GM19099 (cell line): Measurements from ENCODE around the gene TMED9.

Experiments
- POLR2A ChIP-seq: IDR thresholded peaks from 3 replicates; pipeline ENCODE4 v1.6.1; 2011; ENCODE audit warnings: low read depth; ENCODE audit not compliant: insufficient read length; ENCODE audit errors: extremely low read depth

TMED9 gene

DNA sequence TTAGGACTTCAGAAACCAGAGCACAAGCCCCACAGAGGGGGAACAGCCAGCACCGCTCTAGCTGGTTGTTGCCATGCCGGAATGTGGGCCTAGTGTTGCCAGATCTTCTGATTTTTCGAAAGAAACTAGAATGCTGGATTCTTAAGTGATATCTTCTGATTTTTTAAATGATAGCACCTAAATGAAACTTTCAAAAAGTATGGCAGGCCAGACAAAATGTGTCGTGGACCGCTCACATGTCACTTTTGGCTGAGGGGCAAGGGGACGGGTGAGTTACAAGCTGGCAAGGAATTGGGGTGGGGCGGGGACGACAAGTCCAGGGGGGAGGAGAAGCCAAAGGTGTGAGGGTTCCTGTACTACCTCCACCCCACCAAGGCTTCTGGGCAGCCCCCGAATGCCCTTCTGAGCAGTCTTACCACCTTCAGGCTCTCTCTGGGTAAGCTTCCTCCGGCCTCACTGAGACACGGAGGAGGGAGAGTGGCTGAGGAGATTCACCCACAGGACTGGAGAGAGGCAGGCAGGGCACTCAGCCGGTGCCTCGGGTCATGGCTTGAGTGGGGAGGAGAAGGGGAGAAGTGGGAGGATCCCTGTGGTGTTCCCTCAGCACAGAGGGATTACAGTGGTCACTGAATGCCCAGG, 18.2 kb downstream of the TMED9 start:
- TF ChIP-seq POLR2A, result no peak

DNA sequence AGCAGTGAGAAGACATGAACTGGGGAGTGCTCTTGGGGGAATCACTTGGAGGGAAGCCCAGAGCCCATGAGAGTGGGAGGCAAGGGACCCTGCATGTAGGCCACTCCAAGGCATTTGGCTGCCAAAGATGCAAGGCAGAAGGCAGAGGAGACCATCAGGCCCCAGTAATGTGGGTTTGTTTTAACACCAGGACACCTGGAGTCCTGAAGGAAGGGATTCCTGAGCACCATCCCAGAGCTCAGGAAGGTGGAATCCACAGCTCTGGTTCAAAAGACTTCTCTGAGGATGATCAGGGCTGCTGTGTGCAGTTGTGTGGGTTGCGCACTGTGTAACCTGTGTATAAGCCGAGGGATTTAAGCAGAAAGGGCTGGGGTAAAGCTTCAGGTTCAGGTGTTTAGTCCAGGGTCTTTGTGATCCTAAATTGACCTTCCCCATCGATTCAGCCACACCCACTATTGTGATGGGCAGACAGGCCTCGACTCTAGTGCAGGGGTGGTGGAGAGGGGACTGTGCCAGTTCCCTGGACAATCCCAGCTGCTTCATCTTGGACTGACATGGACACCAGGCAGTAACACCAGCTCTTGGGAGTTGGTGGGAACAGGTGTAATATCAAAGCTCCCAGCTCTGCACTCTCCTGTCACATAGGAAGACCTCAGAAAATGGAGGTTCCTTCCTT, 18.9 kb downstream of the TMED9 start:
- TF ChIP-seq POLR2A, result no peak

DNA sequence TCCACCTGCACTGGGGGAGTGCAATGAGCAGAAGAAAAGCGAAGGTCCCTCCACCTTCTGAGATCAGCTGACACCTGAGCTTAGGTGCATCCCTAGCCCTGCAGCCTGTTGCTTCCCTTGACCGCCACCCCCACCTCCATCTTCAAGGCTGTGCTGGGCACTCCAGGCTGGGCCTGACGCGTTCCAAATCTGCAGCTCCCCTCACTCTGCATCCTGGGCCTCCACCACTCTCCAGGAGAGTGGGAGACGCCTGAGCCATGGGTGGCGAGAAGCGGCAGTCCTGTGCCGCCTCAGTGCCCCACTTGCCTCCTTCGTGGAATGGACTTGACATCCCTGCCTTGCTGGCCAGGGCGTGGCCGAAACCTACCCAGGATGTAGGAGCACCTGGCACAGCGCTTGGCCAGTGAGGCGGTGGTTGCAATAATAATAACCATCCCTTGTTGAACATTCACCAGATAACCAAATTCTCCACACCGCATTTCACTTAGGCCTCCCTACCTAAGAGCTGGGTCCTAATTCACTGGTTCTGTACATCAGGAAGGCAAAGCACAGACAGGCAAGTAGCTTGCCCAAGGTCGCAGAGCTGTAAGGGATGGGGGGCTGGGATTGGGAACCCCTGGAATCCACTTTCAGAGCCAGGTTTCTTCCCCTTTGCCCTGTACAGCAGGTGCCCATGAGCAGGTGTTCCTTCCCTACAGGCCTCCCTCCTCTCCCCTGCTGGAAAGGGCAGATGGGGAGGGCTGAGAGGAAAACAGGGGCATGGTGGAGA, 19.6 kb downstream of the TMED9 start:
- no peak for TF ChIP-seq POLR2A

DNA sequence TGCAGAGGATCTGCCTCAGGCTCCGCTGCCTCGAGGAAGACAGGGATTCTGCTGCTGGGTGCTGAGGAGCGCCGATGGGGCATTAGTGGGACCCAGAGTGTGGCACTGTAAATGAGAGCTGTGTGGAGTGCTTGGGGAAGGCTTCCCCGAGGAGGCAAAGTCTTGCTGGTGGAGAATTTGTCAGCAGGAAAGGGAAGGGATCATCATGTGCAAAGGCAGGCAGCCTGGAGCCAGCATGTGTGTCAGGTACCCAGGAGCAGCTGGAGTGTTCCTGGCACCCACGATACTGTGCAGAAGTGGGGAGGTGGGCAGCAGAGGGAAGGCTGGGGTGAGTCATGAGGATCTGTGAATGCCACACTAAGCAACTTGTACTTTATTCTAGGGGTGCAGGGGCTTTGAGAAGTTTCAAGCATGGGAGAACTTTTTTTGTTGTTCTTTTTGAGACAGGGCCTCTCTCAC, 20.2 kb downstream of the TMED9 start:
- TF ChIP-seq POLR2A, result no peak

DNA sequence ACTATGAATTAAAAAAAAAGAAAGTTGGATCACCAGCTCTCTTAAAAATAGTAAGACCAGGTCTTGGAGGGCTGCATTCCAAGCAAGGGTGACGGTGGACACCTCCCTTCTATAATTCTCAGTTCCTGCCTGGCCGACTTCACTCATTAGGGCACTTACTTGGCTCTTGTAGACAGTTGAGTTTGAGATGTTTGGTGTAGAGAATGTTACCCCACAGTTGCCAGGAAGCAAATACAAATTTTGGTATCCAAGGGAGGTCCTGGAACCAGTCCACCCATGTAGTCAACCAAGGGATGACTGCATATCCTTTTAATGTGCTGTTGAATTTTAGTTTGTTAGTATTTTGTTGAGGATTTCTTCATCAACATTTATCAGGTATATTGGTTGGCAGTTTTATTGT, 28.6 kb downstream of the TMED9 start:
- no peak for TF ChIP-seq POLR2A
